ENCODE results near the gene BMPR1A.
A peak's percentile ranks its signal among the peaks of the same experiment; 100 is the strongest.

The BMPR1A gene

DNA sequence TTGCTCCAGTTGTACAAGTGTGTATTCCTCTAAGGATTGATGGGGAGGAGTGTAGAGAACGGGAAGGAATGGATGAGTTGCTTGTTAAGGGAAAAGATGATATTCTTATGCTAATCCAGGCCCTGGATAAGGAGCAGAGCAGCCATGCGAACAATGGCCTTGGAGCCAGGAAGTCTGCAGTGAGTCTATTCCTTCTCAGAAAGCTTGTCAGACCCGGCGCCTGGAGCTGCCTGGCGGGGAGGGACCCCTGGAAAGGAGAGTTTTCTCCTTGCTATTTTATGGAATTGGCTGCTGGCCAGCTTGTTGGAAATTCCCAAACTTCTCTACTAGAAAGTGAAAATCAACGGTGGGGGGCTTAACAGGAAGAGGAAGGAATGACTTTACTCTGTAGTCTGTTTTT, 111.9 kb downstream of the BMPR1A start:
- DNase-seq (ENCODE audit: low read depth) = peak; percentile 85
- TF ChIP-seq, protein P1, sequence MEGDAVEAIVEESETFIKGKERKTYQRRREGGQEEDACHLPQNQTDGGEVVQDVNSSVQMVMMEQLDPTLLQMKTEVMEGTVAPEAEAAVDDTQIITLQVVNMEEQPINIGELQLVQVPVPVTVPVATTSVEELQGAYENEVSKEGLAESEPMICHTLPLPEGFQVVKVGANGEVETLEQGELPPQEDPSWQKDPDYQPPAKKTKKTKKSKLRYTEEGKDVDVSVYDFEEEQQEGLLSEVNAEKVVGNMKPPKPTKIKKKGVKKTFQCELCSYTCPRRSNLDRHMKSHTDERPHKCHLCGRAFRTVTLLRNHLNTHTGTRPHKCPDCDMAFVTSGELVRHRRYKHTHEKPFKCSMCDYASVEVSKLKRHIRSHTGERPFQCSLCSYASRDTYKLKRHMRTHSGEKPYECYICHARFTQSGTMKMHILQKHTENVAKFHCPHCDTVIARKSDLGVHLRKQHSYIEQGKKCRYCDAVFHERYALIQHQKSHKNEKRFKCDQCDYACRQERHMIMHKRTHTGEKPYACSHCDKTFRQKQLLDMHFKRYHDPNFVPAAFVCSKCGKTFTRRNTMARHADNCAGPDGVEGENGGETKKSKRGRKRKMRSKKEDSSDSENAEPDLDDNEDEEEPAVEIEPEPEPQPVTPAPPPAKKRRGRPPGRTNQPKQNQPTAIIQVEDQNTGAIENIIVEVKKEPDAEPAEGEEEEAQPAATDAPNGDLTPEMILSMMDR (IDR thresholded peaks at IDR 0.05; ENCODE audit: low read length, missing control alignments) = no peak

DNA sequence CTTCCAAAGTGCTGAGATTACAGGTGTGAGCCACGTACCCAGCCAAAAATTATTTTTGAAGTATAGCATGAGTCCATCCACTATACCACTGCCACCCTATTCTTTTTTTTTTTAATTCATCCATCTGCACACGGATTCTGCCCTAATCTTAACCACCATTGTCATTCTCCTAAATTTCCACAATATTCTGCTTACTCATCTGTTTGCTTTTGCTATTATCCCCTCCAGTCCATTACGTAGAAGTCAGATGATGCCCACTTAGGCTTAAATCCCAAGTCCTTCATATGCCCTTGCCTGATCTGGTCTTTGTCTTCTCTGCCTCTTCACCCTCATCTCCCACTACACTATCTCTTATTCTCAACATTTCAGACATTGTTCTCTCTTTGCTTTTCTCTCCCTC, 114.3 kb downstream of the BMPR1A start:
- TF ChIP-seq, protein P1 (IDR thresholded peaks at IDR 0.05; ENCODE audit: low read length, missing control alignments) = no peak
- H3K4me3 ChIP-seq (replicated peaks; ENCODE audit: low read depth, low read length) = no peak overlapping the region
- DNase-seq (ENCODE audit: low read depth) = no peak

More for the DNA sequence above, 111.9 kb downstream of the BMPR1A start:
- peak overlapping the region; percentile 33 for H3K4me3 ChIP-seq (replicated peaks; ENCODE audit: low read depth, low read length)

DNA sequence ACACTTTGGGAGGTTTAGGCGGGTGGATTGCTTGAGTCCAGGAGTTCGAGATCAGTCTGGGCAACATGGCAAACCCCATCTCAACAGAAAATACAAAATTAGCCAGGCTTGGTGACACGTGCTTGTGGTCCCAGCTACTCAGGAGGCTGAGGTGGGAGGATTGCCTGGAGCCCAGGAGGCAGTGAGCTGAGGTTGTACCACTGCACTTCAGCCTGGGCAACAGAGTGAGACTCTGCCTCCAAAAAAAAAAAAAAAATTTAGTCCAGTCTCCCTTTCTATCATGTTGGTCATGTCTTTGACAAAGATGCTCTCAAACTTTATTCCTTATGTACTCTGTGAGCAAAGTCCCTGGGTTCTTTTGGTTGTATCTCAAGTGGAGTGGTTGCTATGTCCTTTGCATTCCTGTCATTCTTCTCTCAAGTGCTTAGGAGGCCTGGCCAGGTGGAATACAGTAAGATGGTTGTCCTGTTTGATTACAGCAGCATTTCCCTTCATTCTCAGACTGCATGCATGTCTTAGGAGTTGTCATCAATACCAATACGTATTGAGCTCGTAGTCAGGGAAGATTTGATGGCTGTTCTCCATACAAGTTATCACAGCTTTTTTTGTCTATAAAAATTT, 115.3 kb downstream of the BMPR1A start:
- TF ChIP-seq, protein P1 (IDR thresholded peaks at IDR 0.05; ENCODE audit: low read length, missing control alignments) = no peak
- DNase-seq (ENCODE audit: low read depth) = peak; percentile 65
- no peak overlapping the region for H3K4me3 ChIP-seq (replicated peaks; ENCODE audit: low read depth, low read length)

DNA sequence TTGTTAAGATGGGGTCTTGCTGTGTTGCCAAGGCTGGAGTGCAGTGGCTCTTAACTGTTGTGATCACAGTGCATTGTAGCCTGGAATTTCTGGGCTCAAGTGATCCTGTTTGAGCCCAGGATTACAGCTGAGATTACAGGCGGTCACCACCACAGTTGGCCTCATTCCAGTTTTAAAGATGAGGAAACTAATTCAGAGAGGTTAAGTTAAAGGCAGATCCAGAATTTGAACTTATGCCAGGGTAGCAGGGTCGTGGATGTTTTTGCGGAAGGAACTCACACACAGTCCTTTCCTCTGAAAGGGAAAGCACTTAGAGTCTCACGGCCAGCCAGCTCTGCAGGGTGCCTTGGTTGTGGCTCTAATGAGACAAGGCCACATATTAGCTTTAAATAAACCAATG, 116.3 kb downstream of the BMPR1A start:
- H3K4me3 ChIP-seq (replicated peaks; ENCODE audit: low read depth, low read length) = no peak overlapping the region
- TF ChIP-seq, protein P1 (IDR thresholded peaks at IDR 0.05; ENCODE audit: low read length, missing control alignments) = no peak
- peak; percentile 51 for DNase-seq (ENCODE audit: low read depth)

DNA sequence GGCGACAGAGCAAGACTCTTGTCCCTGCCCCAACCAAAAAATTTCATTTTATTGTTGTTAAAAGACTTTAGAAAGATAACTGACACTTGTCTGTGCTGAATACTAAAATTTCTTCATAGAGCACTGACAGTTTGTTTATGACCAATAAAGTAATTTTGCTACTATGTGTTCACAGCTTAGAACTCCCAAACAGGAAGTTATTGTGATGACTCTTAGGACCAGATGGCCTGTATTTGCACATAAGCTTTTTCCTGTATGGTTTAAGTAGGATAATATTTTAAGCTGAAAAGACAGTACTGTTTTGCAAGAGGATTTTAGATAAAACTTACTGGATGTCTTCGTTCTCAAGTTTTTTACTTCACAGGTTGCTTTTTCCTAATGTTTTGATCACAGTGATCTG, 120.3 kb downstream of the BMPR1A start:
- no peak overlapping the region for H3K4me3 ChIP-seq (replicated peaks; ENCODE audit: low read depth, low read length)
- TF ChIP-seq, protein P1 (IDR thresholded peaks at IDR 0.05; ENCODE audit: low read length, missing control alignments) = no peak
- peak; percentile 77 for DNase-seq (ENCODE audit: low read depth)

DNA sequence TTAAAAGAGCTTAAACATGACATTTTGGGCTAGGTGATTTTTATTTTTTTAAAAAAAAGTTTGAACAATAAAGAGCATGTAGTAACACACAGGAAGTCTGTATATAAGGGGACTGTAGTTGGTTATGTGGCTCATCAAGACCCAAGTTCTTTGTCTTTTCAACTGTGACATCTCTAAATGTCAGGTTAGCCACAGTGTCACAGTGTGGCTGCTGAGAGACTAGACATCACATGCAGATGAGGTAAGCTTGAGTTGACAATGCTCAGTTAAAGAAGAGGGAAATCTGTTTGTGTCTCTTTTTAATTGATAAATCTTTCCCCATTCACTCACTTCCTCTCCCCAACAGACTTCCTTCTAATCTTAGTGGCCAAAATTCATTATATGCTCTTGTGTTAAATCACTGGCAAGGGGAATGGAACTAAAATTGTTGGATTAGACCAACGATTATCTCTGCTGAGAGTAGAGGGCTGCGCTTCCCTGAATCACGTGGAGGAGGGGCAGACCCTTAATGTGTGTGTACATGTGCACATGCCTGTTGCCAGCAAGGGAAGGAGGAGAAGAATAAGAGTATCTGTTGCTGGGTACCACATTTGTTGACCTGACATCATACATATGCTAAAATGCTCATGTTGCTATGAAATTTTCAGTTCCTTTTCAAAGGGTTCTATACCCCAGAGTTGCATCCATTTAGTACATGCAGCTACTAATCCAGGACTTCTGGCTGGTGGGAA, 122.7 kb downstream of the BMPR1A start:
- TF ChIP-seq, protein P1 (IDR thresholded peaks at IDR 0.05; ENCODE audit: low read length, missing control alignments) = no peak
- H3K4me3 ChIP-seq (replicated peaks; ENCODE audit: low read depth, low read length) = no peak overlapping the region
- no peak for DNase-seq (ENCODE audit: low read depth)
